ENCODE measurements around the gene TTC39B.

Gene TTC39B

DNA sequence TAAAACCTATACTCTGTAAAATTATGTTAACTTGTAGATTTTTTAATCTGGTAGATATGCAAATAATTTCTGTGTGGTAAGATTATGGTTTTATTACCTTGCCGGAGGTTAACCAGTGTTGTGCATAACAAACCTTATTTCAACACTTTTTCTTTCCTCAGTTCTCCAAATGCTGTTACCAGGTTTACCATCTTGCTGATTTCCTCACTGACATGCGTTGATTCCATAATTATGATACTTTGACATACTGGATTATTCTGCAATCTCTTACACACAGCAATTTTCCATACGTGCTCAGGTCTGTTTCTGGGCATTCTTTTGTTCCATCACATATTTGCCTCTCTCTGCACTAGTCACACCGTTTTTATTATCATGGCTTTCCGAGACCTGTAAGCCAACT lies 77.6 kb downstream of the TTC39B start:
- no peak overlapping the region for H3K4me3 ChIP-seq (ENCODE audit: low read length)
- TF ChIP-seq CTCF (conservative IDR thresholded peaks at IDR 0.05; ENCODE audit: low read length), result no peak
- no peak for DNase-seq (ENCODE audit: low read depth)

DNA sequence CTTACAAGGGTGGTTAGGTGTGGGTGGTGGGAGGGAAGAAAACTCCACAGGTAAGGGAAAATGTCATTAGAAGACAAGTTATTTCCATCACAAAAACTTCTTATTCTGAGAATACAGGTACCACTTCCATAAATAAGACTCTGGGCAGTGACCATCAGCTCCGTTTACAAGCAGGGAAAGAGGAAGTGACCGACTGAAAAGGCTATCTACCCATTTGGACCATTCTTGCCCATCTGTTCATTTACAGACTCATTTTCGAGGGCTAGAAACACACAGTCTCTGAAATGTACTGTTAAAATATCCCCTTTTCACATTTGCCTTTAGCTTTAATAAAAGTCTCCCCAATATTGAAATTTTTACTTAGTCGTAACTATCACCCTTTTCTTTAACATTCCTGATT lies 79.5 kb downstream of the TTC39B start:
- no peak overlapping the region for H3K4me3 ChIP-seq (ENCODE audit: low read length)
- no peak for TF ChIP-seq CTCF (conservative IDR thresholded peaks at IDR 0.05; ENCODE audit: low read length)
- no peak for DNase-seq (ENCODE audit: low read depth)

- TF ChIP-seq CTCF (conservative IDR thresholded peaks at IDR 0.05; ENCODE audit: low read length), result no peak
- H3K4me3 ChIP-seq (ENCODE audit: low read length), result no peak overlapping the region
- no peak for DNase-seq (ENCODE audit: low read depth)
These were observed 81.4 kb downstream of the TTC39B start for GRCh38 chr9:15225564-15226126.

GRCh38 chr9:15222313-15222712 lies 84.7 kb downstream of the TTC39B start:
- no peak overlapping the region for H3K4me3 ChIP-seq (ENCODE audit: low read length)
- peak; percentile 78 for DNase-seq (ENCODE audit: low read depth)
- no peak for TF ChIP-seq CTCF (conservative IDR thresholded peaks at IDR 0.05; ENCODE audit: low read length)

GRCh38 chr9:15221746-15222145 lies 85.3 kb downstream of the TTC39B start:
- peak; percentile 85 for DNase-seq (ENCODE audit: low read depth)
- no peak for TF ChIP-seq CTCF (conservative IDR thresholded peaks at IDR 0.05; ENCODE audit: low read length)
- H3K4me3 ChIP-seq (ENCODE audit: low read length), result no peak overlapping the region

GRCh38 chr9:15220658-15221318 lies 86.2 kb downstream of the TTC39B start:
- H3K4me3 ChIP-seq (ENCODE audit: low read length), result no peak overlapping the region
- DNase-seq (ENCODE audit: low read depth), result peak; percentile 99
- TF ChIP-seq CTCF (conservative IDR thresholded peaks at IDR 0.05; ENCODE audit: low read length), result no peak

DNA sequence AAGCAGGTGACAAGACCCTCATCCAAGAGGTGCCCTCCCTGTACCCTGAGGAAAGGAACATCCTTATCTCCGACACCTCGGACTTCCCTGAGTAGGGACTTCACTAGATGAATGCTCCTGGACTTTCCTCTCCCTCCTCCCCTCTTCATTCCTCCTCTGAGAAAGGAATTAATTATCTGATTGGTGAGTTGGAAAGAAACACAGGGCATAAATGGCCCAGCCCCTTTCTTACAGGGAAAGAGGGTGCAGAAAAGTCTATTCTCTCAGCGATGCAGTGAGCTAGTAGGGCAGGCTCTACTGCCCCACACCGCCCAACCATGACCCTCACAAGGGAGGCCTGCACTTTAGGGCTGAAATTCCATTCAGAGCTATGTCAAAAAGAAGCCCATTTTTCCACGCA lies 87.5 kb downstream of the TTC39B start:
- DNase-seq (ENCODE audit: low read depth), result no peak
- no peak overlapping the region for H3K4me3 ChIP-seq (ENCODE audit: low read length)

More for the DNA sequence above, 87.5 kb downstream of the TTC39B start:
- no peak for TF ChIP-seq CTCF (conservative IDR thresholded peaks at IDR 0.05; ENCODE audit: low read length)

All from AG10803 (cell line).